ENCODE data around the gene F5.
"Not testable (repeated sequence)": the region's sequence is repeated elsewhere in the genome, so short reads cannot be mapped to it uniquely, and the experiment has no call there.

The F5 gene

DNA sequence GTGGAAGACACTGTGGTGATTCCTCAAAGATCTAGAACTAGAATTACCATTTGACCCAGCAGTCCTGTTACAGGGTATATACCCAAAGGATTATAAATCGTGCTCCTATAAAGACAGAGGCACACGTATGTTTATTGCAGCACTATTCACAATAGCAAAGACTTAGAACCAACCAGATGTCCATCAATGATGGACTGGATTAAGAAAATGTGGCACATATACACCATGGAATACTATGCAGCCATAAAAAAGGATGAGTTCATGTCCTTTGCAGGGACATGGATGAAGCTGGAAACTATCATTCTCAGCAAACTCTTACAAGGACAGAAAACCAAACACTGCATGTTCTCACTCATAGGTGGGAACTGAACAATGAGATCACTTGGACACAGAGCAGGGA is 82.7 kb downstream of the F5 start:
- not testable (repeated sequence) for DNase-seq

DNA sequence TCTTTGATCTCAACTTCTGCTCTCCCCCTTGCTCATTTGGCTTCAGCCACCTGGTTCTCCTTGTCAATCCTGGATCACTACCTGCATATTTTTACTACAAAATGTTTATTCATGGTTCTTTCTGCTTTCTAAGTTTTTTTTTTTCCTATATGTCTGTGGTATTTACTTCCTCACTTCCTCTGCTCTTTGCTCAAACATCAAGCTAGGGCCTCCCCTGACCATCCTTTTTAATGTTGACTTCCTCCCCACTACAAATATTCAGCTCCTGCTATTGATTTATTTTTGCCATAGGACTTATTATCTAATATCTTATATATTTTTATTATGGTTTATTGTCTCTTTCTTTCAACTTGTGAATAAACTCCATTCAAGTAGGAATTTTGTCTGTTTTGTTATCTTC is 86.5 kb downstream of the F5 start:
- DNase-seq, result no peak

GRCh38 chr1:169497317-169497716 is 89.0 kb downstream of the F5 start:
- DNase-seq, result no peak

DNA sequence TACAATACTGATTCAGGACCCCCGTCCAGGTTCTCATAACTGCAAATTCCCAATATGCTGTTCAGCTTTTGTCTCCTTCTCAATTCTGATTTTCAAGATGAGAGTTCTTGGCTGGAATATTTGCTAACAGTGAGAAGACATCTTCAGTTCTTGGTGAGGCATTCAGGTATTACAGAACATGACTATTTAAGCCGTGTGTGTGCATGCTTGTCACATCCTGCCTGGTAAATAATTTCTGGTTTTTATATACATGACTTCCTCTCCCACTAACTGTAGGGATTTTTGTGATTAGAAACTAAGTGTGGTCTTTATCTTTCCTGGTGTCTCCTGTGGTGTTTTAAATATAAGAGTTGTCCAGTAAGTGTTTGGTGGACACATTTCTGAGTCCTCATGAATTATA is 90.4 kb downstream of the F5 start:
- no peak for DNase-seq

- peak in 1 of 2 experiments; percentile 15 for DNase-seq
Measured at GRCh38 chr1:169495046-169495775, 91.1 kb downstream of the F5 start.

DNA sequence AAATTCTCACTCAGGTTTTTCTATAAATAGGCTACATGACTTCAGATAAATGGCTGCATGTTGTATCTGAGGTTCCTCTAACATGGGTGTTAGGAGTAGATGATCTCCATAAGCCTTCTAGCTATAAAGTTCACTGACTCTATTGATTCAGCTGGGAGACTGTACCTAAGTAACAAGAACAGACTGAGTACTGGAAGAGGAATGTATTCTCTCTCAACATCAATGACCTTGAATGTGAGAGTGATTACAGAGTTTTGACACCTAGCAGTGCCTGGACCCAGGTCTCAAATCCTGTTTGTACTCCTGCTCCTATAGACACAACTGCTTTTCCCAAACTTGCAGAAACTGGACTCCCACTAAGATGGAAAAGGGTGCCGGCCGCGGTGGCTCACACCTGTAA is 91.9 kb downstream of the F5 start:
- no peak for DNase-seq

DNA sequence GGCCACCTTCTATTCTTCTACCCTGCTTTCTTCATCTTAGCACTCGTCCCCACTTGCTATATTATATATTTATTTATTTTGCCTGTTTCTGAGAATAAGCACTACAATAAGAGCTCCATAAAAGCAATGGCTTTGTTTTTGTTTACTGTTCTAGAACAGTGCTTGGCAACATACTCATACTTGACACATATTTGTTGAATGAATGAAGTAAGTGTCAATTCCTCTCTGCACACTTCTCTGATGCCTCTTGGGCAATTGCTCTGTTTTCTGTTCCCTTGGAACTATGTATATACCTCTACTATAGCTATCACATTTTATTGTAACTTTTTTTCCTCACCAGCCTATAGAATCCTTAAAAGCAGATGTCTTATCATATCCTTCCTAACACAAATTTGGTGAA is 93.0 kb downstream of the F5 start:
- no peak for DNase-seq

GRCh38 chr1:169491845-169492281 is 94.4 kb downstream of the F5 start:
- peak; percentile 53 to 63 for DNase-seq

DNA sequence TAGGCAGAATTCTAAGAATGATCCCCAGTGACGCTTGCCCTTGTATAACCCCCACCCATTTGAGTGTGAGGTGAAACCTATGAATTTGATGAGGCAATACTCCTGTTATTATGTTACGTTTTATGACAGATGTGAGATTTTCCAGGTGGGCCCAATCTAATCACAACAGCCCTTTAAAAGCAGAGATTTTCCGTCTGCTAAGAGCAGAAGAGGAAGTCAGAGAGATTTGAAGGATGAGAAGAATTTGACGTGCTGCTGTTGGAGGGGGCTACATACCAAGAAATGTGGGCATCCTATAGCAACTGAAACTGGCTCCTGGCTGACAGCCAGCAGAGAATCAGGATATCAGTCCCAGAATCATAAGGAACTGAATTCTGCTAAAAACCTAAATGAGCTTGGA is 98.1 kb downstream of the F5 start:
- no peak for DNase-seq

DNA sequence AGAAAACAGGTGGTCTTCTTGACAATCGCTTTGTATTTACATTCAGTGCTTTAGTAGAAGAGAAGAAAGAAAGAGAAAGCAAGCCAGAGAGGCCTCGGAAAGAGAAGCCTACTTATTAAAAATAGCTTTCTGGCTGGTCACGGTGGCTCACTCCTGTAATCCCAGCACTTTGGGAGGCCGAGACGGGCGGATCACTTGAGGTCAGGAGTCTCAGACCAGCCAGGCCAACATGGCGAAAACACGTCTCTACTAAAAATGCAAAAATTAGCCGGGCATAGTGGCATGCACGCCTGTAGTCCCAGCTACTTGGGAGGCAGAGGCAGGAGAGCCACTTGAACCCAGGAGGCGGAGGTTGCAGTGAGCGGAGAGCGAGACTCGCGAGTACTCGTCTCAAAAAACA is 98.7 kb downstream of the F5 start:
- no peak for DNase-seq

GRCh38 chr1:169487133-169487532 is 99.1 kb downstream of the F5 start:
- DNase-seq, result no peak

GRCh38 chr1:169486281-169487051 is 99.8 kb downstream of the F5 start:
- no peak for DNase-seq

GRCh38 chr1:169485431-169486280 is 100.6 kb downstream of the F5 start, which contains the start of gene SLC19A2:
Gene SLC19A2 (minus strand): TSS chr1:169485944. CDS start chr1:169485766, 178 bp downstream.
- peak; percentile 93 to 95 for DNase-seq

GRCh38 chr1:169484683-169485430 is 101.4 kb downstream of the F5 start:
- peak; percentile 37 to 47 for DNase-seq

GRCh38 chr1:169484101-169484500 is 102.2 kb downstream of the F5 start:
- DNase-seq, result no peak

- DNase-seq, result no peak
Measured at GRCh38 chr1:169483500-169483966, 102.7 kb downstream of the F5 start.

DNA sequence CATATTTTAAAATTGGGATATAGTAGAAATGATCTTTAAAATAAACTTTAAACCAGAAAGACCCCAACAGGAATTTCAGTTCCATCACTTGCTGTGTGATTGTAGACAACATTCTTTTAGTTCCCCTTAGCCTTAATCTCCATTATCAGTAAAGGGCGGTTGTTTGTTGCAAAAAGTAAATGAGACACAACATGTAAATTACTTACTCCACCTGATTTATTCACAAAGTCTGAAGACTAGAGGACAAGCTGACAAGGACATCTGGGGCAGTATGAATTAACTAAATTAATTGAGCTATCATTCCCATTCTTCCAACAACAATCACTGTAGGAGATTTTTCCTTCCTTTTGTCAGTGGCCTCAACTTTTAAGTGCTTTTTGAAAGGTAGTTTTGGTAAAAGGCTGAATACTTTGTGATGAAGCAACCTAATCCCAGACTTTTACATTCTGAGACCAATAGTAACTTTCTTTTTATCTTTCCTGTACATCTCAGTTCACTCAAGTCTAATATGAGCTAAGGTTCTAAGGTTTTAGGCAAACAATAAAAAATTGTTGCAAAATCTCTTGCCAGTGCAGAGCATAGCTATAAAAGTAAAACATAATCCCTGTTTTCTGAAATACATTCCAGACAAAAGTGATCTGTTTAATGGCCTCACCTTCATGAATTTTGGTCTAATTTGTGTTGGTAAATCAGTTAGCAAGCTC is 106.8 kb downstream of the F5 start:
- no peak for DNase-seq

GRCh38 chr1:169478094-169478672 is 108.1 kb downstream of the F5 start:
- DNase-seq, result no peak

DNA sequence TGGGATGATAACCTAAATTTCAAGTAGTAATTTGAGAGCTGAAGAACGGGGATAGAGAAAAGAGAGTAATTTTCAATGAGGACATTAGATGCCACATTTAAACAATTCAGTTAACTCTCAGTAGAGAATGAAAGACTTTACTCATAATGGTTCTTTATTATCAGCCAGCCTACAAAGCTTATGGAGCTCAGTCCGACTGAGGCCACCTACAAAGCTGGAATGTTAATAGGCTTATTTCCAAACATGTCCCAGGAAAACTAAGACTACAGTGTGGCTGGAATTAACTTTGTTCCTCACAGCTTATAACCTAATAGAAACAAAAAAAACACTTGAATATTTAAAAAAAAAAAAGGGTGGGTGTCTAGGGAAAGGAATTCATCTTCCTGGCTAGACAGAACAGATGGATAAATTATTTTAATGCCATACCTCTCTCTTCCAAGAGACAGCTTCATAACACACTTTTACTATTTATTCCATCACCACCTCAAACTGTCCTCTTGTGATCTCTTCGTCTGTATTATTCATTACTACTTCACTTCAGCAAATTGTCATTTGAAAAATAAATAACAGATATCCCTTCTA is 110.4 kb downstream of the F5 start:
- no peak for DNase-seq

DNA sequence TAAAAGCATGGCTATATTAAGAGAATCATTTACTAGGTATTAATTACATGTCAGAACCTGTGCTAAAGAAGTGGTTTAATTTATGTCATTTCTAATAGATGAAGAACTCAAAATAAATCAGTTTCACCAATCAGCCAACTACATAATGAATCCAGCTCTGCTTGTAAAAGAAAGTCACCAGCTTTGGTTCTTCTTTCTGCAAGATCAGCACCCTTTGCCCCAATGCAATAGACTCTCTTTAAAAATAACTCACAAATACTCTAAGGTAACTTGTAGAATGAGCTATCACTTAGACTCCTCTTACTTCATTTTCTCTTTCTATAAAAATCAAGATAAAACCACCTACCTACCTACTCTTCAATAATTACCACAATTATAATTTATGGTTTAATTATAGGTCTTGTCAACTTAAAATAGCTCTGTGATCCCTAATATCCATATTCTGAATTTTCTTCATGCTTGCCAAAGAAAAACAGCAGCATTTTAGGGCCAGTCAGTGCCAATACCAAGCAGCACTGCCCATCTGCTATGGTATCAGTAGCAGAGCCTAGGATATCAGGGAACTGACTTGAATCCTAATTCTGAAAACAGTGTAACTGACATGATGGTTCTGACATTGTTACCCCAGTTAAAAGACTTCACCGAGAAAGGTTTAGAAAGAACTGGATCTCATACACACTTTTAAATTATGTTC is 111.8 kb downstream of the F5 start:
- no peak for DNase-seq

All from activated CD4-positive, alpha-beta T cell treated with anti-CD3 and anti-CD28 coated beads, Interleukin-2, amount 50 U/mL, for 48 hours (primary cell).